Lung microvascular endothelial cell (primary cell): ENCODE results near the gene ZNF587B. TPM values are rescaled to one million over a fixed set of nuclear protein-coding genes. Genes with fewer than 3 reads are reported as not detected.
"Not testable (repeated sequence)": the region's sequence is repeated elsewhere in the genome, so short reads cannot be mapped to it uniquely, and the experiment has no call there.

Experiments used
- DNase-seq, 2 donors: peaks; one replicate each; pipeline versions ENCODE4 v3.0.0 to v3.0.0-alpha.2; 2010; ENCODE audit warnings: low read depth in 2 of 2
- total RNA-seq: library from RNA; depleted of rRNA; stranded (reverse); fragments of >200 nt; gene quantifications from 2 replicates; pipeline ENCODE4 v1.2.1, GENCODE V29; 2014

Gene ZNF587B
- total RNA-seq, 1 donor from 2014 or later: 25.0 TPM

DNA sequence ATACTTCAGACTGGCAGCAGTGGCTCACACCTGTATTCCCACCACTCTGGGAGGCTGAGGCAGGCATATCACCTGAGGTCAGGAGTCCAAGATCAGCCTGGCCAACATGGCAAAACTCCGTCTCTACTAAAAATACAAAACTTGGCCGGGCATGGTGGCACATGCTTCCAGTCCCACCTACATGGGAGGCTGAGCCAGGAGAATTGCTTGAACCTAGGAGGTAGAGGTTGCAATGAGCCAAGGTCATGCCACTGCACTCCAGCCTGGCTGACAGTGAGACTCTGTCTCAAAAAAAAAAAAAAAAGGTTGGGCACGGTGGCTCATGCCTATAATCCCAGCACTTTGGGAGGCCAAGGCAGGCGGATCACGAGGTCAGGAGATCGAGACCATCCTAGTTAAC lies 39.6 kb downstream of the ZNF587B start:
- not testable (repeated sequence) for DNase-seq

DNA sequence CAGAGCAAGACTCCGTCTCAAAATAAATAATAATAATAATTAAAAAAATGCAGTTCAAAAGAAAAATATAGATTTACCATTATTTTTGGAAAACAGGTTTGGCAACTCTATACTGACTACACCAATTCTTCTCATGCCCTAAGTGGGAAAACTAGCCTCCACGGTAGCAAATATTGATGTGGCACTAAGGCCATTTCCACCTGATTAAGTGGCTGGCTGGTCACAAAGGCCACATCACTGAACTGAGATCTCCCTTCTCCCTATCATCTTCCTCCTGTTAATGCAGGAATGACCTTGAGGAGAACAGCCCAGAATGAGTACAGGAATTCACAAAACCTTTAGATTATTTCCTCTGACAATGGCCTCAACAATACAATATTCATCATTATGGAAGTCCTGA lies 40.1 kb downstream of the ZNF587B start:
- no peak for DNase-seq

- DNase-seq: no peak
Measured at GRCh38 chr19:57872450-57872849, 42.4 kb downstream of the ZNF587B start.

- DNase-seq: not testable (repeated sequence)
Measured at GRCh38 chr19:57873883-57874799, 44.0 kb downstream of the ZNF587B start.

DNA sequence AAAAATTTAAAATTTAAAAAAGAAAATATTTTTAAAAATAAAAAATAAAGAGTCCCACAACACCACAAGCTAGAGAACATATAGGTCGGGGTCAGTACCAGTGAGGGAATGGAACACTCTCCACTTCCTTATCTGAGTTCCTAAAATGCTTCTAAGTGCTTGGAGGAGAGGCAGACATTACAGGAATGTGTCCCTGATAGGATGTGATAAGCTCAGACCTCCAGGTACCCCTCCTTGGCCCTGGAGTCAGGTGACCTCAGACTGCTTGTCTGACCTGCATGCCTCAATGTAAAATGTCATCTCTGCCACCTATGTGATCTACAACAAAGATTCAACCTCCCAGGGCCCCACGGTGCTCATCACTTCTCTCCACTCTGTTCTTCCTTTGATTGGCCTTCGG lies 55.9 kb downstream of the ZNF587B start:
- DNase-seq: no peak

GRCh38 chr19:57887195-57887941 lies 57.3 kb downstream of the ZNF587B start:
- DNase-seq: no peak

DNA sequence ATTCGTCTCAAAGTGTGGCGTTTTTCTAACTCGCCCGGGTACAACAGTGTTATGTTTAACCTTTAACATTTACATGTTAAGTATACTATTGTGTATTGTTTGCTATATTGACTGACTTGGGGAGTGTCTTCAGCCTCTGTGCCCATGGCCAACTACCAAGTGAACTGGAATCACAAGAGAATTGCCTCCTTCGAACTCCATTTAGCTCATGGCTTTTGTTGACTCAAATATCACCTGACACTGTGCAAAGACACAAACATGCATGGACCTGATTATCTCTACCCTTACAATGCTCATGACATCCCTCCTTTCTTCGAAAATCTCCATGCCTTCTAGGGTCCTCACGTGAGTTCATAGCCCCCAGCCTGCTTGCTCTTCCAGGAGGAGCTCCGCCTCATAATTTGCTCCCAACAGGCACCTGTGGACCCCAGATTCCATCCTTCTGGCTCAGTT lies 58.0 kb downstream of the ZNF587B start:
- no peak for DNase-seq

GRCh38 chr19:57888560-57889231 lies 58.6 kb downstream of the ZNF587B start, which contains the start of gene ZNF814:
Gene ZNF814 (minus strand): TSS chr19:57889037. CDS start chr19:57888802, 235 bp downstream.
- peak; percentile 5 to 68 for DNase-seq

DNA sequence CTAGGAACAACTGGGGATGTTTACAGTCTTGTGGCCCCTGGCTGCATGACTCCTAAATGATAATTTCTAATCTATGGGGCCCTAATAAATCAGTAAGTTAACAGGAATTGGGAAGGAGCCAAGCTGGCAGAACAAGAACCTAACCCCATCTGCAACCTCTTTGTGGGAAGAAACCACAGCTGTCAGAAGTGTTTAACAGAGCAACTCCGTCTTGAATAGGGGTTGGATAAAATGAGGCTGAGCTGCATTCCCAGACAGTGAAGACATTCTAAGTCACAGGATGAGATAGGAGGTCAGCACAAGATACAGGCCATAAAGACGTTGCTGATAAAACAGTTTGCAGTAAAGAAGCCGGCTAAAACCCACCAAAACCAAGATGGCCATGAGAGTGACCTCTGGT lies 60.6 kb downstream of the ZNF587B start:
- not testable (repeated sequence) for DNase-seq

Other genes with a start within 250 kb of the ZNF587B start
- 3.9 and 4.6 TPM in 2 replicates for gene ZIK1, start 246.2 kb upstream of the ZNF587B start, total RNA-seq
- 2.6 and 3.3 TPM in 2 replicates for gene ZNF530, start 230.4 kb upstream of the ZNF587B start, total RNA-seq
- gene ZNF134, start 216.1 kb upstream of the ZNF587B start, total RNA-seq: 13.7 and 15.9 TPM in 2 replicates
- 7.4 and 9.9 TPM in 2 replicates for gene ZNF211, start 197.1 kb upstream of the ZNF587B start, total RNA-seq
- not detected in 2 replicates for gene ZSCAN4, start 161.4 kb upstream of the ZNF587B start, total RNA-seq
- gene ZNF551, start 148.3 kb upstream of the ZNF587B start, total RNA-seq: 5.4 and 6.3 TPM in 2 replicates
- under 0.01 and 0.99 TPM in 2 replicates for gene ZNF154, start 121.1 kb upstream of the ZNF587B start, total RNA-seq
- 4.1 and 7.1 TPM in 2 replicates for gene ZNF671, start 102.7 kb upstream of the ZNF587B start, total RNA-seq
- 12.9 and 16.9 TPM in 2 replicates for gene ZNF776, start 83.5 kb upstream of the ZNF587B start, total RNA-seq
- gene ZNF586, start 60.6 kb upstream of the ZNF587B start, total RNA-seq: 8.5 and 15.7 TPM in 2 replicates
- gene ZNF552, start 15.4 kb upstream of the ZNF587B start, total RNA-seq: 4.6 and 8.5 TPM in 2 replicates
- gene ZNF587, start 19.6 kb downstream of the ZNF587B start, total RNA-seq: 10.5 and 14.9 TPM in 2 replicates
- gene ZNF814, start 58.7 kb downstream of the ZNF587B start, total RNA-seq: 1.7 and 5.6 TPM in 2 replicates
- 5.9 and 12.3 TPM in 2 replicates for gene ZNF417, start 86.3 kb downstream of the ZNF587B start, total RNA-seq
- gene ZNF418, start 105.1 kb downstream of the ZNF587B start, total RNA-seq: 1.7 and 6.2 TPM in 2 replicates
- gene ZNF256, start 117.4 kb downstream of the ZNF587B start, total RNA-seq: 3.2 and 3.5 TPM in 2 replicates
- gene C19orf18, start 144.2 kb downstream of the ZNF587B start, total RNA-seq: not detected in 2 replicates
- gene ZNF606, start 172.5 kb downstream of the ZNF587B start, total RNA-seq: 5.2 and 8.7 TPM in 2 replicates
- 0.20 TPM in 1 of 2 replicates, not detected in the other for gene ZSCAN1, start 203.7 kb downstream of the ZNF587B start, total RNA-seq
- gene ZNF135, start 229.0 kb downstream of the ZNF587B start, total RNA-seq: 0.65 and 2.8 TPM in 2 replicates